OCI-LY1 (cell line): ENCODE data around the gene RAB2B.

Experiments used
- H2AFZ ChIP-seq: fragments of 200-600 bp; sonication (generic), shearing (Covaris generic); 2 replicates; pipeline ENCODE4 v1.6.0; 2014; ENCODE audit warnings: antibody characterized with exemption, mild to moderate bottlenecking, low read length
- H3F3A ChIP-seq: fragments of 200-600 bp; sonication (generic), shearing (Covaris generic); 2 replicates; pipeline ENCODE4 v1.6.0; 2014; ENCODE audit warnings: mild to moderate bottlenecking, antibody characterized with exemption, low read length, moderate library complexity; ENCODE audit not compliant: insufficient read depth
- H3K27ac ChIP-seq: fragments of 200-600 bp; sonication (generic); 2 replicates; pipeline ENCODE4 v1.5.1; 2014; ENCODE audit warnings: low read length, mixed run types, mild to moderate bottlenecking, low read depth; ENCODE audit not compliant: poor library complexity, severe bottlenecking
- H3K27me3 ChIP-seq: fragments of 200-600 bp; sonication (generic); 2 replicates; pipeline ENCODE4 v1.6.0; 2014; ENCODE audit warnings: antibody characterized with exemption, mild to moderate bottlenecking, low read length, moderate library complexity; ENCODE audit not compliant: insufficient read depth
- H3K36me3 ChIP-seq: fragments of 200-600 bp; sonication (generic); 2 replicates; pipeline ENCODE4 v1.6.1; 2014; ENCODE audit warnings: mild to moderate bottlenecking, antibody characterized with exemption, low read length, moderate library complexity, mixed read lengths; ENCODE audit not compliant: insufficient read depth
- H3K4me1 ChIP-seq: fragments of 200-600 bp; sonication (generic); 2 replicates; pipeline ENCODE4 v1.5.1; 2014; ENCODE audit warnings: mild to moderate bottlenecking, low read length, moderate library complexity; ENCODE audit not compliant: insufficient read depth, severe bottlenecking
- H3K4me2 ChIP-seq: fragments of 200-600 bp; sonication (generic), shearing (Covaris generic); 2 replicates; pipeline ENCODE4 v1.6.1; 2014; ENCODE audit warnings: low read length
- H3K4me3 ChIP-seq: fragments of 200-600 bp; sonication (generic); 2 replicates; pipeline ENCODE4 v1.5.1; 2014; ENCODE audit warnings: low read length, low read depth, mild to moderate bottlenecking, mixed read lengths; ENCODE audit not compliant: poor library complexity, severe bottlenecking
- H3K79me2 ChIP-seq: fragments of 200-600 bp; shearing (Covaris generic); 2 replicates; pipeline ENCODE4 v1.6.1; 2016; ENCODE audit warnings: mixed run types, low read length, mixed read lengths; ENCODE audit not compliant: insufficient read depth
- H3K9ac ChIP-seq: fragments of 200-600 bp; sonication (generic), shearing (Covaris generic); 2 replicates; pipeline ENCODE4 v1.6.1; 2014; ENCODE audit warnings: mild to moderate bottlenecking, low read length, mixed read lengths
- H3K9me2 ChIP-seq: fragments of 200-600 bp; sonication (generic), shearing (Covaris generic); 2 replicates; pipeline ENCODE4 v1.6.1; 2014; ENCODE audit warnings: low read depth, mild to moderate bottlenecking, low read length, mixed read lengths
- H3K9me3 ChIP-seq: fragments of 200-600 bp; shearing (Covaris generic); 2 replicates; pipeline ENCODE4 v1.6.1; 2014; ENCODE audit warnings: low read length, mixed read lengths
- H4K20me1 ChIP-seq: fragments of 200-600 bp; sonication (generic), shearing (Covaris generic); 2 replicates; pipeline ENCODE4 v1.6.0; 2016; ENCODE audit warnings: mild to moderate bottlenecking, low read length; ENCODE audit not compliant: insufficient read depth
- CTCF ChIP-seq: fragments of 200-600 bp; sonication (generic), shearing (Covaris generic); IDR thresholded peaks from 2 replicates; pipeline ENCODE4 v1.5.1; 2017; ENCODE audit warnings: mild to moderate bottlenecking, antibody characterized with exemption, low read length, moderate library complexity, mixed read lengths
- EZH2 ChIP-seq: fragments of 200-600 bp; sonication (generic), shearing (Covaris generic); IDR thresholded peaks from 2 replicates; pipeline ENCODE4 v1.8.0; 2017; ENCODE audit warnings: borderline replicate concordance, mixed run types, mild to moderate bottlenecking, antibody characterized with exemption, low read length, moderate library complexity, mixed read lengths

RAB2B gene

DNA sequence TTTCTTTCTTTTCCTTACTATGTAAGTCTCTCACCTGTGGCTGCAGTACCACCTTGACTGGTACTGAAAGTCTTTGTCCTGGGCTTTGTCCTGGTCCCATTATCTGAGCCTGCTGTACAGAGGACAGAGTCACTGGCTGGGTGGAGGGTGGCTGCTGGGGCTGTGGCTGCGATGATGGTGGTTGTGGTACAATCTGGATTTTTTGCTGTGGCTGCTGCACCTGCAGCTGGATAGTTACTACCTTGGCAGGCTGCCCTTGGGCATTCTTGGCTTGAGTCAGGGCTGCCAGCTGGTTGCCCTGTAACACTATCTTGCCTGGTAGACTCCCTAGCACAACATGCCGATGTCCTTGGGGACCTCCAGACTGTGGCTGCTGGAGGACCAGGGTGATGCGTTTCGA, 47.8 kb downstream of the RAB2B start:
- Histone ChIP-seq H3K4me1 (no peaks in the 10 kb centered on the region), H3K36me3 (peaks cover 79% of the 10 kb centered on the region), H3K4me2 (no peak overlapping the region)

DNA sequence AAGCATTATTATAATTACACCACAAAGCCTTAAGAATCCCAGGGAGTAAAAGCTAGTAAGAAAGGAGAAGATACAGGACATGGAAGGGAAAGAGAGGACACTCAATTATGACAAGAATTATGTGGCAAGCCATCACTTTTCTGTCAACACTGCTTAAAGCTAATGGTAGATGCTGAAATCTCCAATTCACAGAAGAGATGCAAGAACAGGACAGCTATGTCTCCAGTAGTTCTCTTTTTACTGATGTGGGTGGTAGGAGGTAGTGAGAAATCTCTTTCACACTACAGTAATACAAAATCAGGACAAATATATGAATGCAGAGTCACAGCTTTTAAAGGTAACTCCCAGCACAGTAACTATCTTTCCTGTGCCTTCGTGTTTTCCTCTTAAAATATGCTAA, 50.1 kb downstream of the RAB2B start:
- Histone ChIP-seq H3K27me3 (no peaks in the 10 kb centered on the region), H3K27ac (no peak overlapping the region), H2AFZ (no peak overlapping the region), H3K9me3 (no peaks in the 10 kb centered on the region), H3K36me3 (peaks cover 99% of the 10 kb centered on the region), H3K79me2 (peaks cover 2% of the 10 kb centered on the region; the same call in 1 of the 2 replicates), H3K9ac (no peak overlapping the region), H4K20me1 (no peaks in the 10 kb centered on the region), H3K4me2 (no peak overlapping the region), H3K9me2 (no peaks in the 10 kb centered on the region), H3K4me1 (no peaks in the 10 kb centered on the region), H3K4me3 (no peak overlapping the region), H3F3A (no peaks in the 10 kb centered on the region)
- TF ChIP-seq EZH2, result no peak
- no peak for TF ChIP-seq CTCF

More for the DNA sequence above, 47.8 kb downstream of the RAB2B start:
- peaks cover 24% of the 10 kb centered on the region for H3K79me2 ChIP-seq
- H4K20me1 ChIP-seq, result no peaks in the 10 kb centered on the region
- no peaks in the 10 kb centered on the region for H3K27me3 ChIP-seq
- H3K9ac ChIP-seq, result no peak overlapping the region
- no peaks in the 10 kb centered on the region for H3K9me3 ChIP-seq
- H2AFZ ChIP-seq, result no peak overlapping the region
- no peaks in the 10 kb centered on the region for H3F3A ChIP-seq
- TF ChIP-seq CTCF (no peak), EZH2 (no peak)
- no peaks in the 10 kb centered on the region for H3K9me2 ChIP-seq
- H3K4me3 ChIP-seq, result no peak overlapping the region
- H3K27ac ChIP-seq, result no peak overlapping the region

- H3K4me1 ChIP-seq, result no peaks in the 10 kb centered on the region
- peaks cover 81% of the 10 kb centered on the region for H3K36me3 ChIP-seq
- H3K27ac ChIP-seq, result no peak overlapping the region
Measured at GRCh38 chr14:21419528-21419927, 57.2 kb downstream of the RAB2B start.

More at GRCh38 chr14:21419528-21419927, 57.2 kb downstream of the RAB2B start:
- Histone ChIP-seq H3K9ac (no peak overlapping the region), H3K9me3 (no peaks in the 10 kb centered on the region), H3K4me2 (no peak overlapping the region), H3F3A (no peaks in the 10 kb centered on the region), H3K27me3 (no peaks in the 10 kb centered on the region), H2AFZ (no peak overlapping the region), H3K79me2 (no peaks in the 10 kb centered on the region), H3K4me3 (no peak overlapping the region), H4K20me1 (0 out of 2 replicates have a peak, but pooled peaks cover 3% of the 10 kb centered on the region), H3K9me2 (no peaks in the 10 kb centered on the region)
- TF ChIP-seq CTCF (no peak), EZH2 (no peak)
